Amygdala (tissue), 56 donors: ENCODE measurements around the gene EPAS1.

ENCODE experiments used
- DNase-seq, 56 donors: peaks; one replicate each; lab custom pipeline; 2025; lab: John Stamatoyannopoulos, UW

Gene EPAS1

DNA sequence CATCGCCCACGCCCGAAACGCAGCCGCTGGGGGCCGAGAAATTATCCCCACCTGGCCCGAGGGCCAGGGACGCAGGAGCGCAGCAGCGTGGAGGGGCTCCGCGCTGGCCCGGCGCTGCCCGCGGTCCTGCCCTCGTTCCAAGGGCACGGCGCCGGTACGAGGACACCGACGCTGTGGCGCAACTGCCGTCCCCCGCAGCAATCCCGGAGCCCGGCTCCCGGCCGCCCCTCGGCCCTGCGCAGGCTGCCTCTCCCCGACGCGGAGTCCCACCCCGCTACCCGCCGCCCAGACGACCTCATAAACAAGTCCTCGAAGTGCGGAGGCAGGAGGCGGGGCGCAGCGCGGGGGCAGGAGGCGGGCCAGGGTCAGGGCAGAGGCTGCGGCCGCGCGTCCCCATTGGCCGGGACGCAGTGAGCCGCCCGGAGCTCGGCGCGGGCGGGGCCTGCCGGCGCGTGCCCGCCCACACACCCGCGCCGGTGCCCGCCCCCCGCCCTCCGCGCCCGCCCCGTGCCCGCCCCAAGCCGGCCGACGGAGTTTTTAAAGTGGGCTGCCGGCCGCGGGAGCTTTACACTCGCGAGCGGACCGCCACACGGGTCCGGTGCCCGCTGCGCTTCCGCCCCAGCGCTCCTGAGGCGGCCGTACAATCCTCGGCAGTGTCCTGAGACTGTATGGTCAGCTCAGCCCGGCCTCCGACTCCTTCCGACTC is at the start of gene EPAS1:
TSS of gene EPAS1 (plus strand) at position 568 of the 706 bp plus-strand sequence. CDS start 505 bp downstream, outside the sequence.
- peak in 47 of 56 donors; percentile 28 to 85 (median 63) for DNase-seq

DNA sequence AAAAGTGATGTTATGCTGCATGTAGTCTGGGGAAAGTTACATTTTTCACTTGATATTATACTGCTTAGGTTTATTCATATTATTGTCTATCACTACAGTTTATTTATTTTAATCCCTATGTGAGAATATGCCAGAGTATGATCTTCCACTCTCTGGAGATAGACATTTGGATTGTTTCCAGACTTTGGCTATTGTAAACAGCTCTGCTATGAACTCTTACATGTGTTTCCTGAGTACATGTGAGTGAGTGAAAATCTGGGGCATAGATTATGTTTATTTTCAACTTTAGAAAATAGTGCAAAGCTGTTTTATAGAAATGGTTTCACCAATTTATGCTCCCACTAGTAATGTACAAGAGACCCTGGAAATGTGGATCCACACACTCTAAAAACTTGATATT is 49.0 kb upstream of the EPAS1 start:
- DNase-seq, result no peak

DNA sequence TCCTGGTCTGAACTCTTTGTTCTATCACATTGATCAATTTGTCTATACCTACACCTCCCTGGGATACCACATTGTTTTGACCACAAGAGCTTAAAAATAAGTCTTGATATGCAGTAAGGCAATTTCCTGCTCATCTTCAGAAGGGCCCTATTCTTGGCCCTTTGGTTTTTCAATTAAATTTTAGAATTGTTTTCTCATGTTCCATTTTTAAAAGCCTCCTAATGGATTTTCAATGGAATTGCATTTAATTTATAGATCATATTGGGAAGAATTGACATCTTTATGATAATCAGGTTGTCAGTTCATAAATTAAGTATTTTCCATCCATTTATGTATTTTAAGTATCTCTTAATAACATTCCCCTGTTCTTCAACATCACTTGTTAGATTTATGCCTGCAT is 47.6 kb upstream of the EPAS1 start:
- no peak for DNase-seq

DNA sequence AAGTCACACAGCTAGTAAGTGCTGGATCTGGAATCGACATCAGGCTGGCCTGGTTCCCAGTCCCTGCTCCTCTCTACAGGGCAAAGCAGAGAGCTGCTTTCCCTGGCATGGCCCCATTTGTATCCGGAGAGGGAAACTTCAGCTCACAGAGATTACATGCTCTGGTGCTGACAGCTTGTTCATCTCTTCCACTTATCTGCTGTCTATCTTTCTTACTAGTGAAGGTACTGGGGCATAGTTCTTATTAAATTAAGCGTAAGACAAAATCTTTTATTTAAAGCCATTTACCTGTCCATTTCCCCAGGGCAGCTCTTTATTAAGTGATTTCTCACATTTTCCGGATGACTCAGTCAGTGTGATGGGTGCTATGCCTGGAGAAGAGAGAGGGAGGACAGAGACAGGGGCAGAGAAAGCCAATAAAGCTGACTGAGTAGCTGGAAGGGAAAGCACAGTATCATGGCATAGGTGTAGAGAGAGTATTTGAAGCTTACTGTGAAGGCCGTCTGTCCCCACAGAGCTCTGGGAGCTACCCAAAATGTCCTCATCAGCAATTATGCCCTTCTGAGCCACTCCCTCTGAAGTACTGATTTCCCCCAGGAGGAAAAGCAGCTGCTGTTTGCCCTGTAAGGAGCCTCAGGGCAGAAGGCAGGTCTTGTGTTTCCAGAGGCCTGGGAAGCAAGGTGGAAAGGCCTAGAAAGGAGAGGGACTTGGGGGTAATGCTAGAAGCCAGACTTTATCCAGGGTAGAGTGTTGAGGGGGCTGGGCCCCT is 44.1 kb upstream of the EPAS1 start:
- DNase-seq, result no peak

DNA sequence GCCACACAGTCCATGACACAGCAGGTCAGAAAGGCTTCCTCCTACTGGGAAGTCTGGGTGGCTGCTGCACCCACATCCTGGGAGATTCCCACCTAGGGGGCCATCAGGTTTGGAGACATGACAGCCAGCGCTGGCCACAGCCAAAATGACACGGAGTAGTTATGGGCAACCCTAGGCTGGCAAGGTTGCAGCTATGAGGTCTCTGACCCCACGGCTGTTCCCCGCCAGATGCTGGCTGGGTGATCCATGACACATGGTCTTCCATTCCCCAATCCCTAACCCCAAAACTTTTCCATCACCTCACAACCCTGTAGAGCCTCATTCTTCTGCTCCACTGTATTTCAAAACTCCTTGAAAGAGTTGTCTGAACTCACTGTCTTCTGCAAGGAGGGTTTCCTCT is 42.7 kb upstream of the EPAS1 start:
- no peak for DNase-seq

DNA sequence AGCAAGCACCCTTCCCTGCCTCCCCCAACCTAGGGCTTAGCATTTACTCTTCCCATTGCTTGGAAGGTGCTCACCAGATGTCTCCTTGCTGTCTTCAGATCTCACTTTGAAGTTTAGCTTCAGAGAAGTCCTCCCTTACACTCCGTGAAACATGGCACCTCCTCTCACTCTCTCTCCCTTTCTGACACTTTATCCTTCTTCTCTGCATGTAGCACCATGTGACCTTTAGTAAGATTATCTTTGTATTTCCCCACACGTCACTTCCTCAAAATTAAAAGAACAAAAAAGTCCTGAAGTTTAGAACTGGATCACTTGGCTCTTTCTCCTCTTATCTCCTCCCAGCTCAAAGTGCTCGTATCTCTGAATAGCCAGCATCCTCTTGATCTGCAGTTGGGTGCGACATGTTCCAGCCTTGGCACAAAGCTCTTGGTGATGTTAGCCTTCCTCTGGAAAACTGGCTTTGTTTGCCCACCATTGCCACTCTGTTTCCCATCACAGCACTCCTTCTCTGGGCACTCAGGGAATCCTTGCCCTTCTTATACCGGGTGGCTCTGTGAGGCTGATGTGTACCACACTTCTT is 40.6 kb upstream of the EPAS1 start:
- no peak for DNase-seq

DNA sequence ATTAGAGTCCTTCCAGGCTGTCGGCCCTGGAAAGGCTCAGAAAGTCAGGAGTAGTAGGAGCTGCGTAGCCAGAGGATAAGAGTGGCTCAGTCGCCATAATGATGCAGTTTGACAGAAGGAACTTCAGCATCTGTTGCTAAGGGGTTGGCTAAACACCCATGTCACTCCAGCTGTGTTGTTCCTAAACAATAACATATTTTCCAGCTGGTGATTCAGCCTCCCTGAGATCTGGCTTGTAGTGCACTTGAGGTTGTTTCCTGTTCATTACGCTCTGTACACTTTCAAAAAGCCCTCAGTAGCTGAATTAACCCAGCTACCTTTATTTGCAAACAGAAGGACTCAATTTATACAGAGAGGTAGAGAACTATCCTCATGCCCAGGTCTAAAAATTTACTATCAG is 39.7 kb upstream of the EPAS1 start:
- DNase-seq, result no peak

DNA sequence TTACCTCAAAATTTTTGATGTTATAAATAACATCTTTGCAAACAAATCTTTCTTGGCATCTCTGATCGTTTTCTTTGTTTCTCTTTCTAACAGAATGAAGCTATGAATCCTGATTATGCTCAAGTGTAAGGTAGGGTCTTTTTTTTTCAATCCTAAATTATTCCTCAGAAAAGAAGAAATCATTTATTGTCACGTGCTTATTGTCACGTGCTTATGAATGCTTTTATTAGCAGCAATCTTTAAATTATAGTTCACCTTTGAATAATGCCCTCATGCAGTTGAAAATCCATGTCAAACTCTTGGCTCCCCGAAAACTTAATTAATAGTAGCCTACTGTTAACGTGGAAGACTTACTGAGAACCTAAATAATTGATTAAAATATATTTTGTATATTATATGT is 39.2 kb upstream of the EPAS1 start:
- DNase-seq, result no peak

DNA sequence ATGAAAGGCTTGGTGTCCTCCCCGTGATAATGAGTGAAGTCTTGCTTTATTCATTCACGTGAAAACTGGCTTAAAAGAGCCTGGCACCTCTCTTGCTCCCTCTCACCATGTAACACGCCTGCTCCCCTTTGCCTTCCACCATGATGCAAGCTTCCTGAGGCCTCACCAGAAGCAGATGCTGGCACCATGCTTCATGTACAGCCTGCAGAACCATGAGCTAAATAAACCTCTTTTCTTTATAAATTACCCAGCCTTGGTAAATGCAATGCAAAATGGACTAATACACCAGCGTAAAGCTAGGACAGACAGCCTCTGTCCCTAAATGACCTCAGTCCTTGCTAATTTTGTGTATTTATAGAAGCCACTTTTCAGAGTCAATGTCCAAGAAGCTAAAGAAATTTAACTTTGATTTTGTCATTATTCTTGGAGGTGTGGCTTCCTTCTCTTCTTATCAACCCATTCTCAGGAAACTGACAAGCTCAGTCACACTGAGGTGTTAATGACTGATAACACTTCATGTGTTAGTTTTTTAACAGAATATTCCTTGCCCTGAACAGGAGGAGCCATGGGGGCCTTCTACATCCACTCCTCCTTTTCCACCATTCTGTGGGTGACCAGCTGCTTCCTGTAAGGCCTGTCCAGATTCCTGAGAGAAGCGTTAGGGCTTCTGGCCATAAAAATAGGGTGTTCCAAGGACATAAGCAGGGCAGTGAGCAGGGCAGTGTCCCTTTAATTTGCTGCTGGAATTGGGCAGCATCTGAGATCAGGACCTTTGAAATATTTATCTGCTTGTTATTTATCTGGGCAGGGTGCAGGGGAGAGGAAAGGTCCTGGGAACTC is 38.0 kb upstream of the EPAS1 start:
- DNase-seq, result no peak

DNA sequence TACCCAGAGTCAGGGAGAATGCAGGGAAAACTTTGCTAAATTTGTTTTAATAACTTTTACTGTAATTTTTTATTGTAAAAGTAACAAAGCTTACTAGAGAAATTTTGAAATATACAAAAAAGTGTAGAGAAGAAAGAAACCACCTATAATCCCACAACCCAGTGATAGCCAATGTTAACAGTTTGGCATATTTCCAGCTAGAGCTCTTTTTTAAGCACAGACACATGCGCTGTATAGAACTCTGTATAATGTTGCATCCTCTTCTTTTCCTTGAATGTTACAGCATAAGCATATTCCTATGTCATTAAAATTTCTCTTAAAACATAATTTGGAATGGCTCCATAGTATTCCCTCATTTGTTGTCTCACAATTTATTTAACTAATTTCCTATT is 37.4 kb upstream of the EPAS1 start:
- DNase-seq, result no peak

DNA sequence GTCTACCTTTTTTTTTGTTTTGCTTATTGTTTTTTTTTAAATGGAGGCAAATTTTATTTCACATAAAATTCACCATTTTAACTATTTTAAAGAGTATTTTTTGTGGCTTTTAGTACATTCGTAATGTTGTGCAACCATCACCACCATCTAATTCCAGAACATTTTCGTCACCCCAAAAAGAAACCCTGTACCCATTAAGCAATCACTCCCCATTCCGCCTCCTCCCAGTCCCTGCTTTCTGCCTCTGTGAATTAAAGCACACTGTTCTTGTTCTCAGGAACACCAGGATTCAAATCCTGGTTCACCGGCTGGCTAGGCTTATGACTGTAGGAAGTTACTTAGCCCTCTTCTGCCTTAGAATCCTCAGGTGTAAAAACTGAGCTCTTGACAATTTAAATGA is 36.9 kb upstream of the EPAS1 start:
- DNase-seq, result no peak

DNA sequence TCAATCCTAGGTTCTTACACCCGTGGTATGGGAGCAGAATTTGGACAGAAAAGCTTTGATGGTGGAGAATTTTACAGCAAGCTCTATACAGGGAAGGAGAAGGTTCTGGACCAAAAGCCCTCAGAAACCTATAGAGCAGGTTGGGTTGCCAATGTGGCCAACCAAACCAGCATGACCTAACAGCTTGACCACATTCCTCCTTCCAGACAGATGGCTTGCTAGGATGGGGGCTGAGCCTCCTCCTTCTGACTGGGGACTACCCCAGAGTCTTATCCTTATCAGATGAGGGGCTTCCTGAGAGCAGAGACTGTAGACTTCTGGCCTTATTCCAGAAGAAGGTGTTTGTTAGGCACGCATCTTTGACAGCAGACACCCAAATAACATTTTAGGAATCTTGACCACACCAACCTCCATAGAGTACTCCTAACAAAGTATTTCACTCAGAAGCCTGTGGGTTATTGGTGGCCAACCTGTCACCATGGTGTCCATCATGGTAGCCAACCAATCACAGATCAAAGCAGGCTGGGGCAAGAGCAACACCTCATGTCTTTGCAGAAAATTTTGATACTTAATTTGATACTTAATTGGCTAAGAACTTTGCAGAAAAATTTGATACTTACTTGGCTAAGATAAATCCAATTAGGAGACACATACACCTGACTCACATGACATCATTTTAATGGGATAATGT is 34.8 kb upstream of the EPAS1 start:
- no peak for DNase-seq

DNA sequence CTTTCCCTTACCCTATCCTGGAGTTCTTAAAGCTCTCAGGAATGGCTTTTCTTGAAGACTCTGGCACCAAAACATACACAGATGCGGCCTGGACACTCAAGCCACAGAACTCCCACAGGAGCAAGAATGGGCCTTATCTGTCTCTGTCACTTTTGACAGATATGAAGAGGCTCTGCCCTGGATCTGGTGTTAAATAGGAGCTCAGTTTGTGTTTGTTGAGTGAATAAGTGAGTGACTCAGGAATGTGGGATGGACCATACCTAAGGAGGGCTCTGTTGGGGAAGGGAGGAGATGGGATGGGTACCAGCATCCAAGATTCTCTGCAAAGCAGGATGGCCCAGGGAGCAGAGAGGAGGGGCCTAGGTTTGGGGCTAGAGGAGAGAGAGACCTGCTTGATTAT is 33.9 kb upstream of the EPAS1 start:
- no peak for DNase-seq

DNA sequence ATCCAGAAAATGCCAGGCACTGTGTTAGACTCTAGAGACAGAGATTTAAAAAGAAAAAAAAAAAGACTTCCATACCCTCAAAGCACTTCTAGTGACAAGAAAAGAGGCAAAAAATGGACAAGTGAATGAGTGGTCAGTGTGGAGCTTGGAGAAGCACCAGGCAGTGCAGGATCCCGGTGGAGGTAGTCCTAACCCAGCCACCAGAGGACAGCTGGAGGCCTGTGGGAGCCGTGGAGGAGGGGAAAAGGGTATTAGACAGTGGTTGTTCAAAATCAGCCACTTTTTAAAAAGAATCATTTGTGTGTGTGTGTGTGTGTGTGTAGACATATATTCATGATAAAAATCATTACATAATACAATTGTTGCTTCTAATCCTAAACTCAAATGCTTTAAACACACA is 32.8 kb upstream of the EPAS1 start:
- no peak for DNase-seq

DNA sequence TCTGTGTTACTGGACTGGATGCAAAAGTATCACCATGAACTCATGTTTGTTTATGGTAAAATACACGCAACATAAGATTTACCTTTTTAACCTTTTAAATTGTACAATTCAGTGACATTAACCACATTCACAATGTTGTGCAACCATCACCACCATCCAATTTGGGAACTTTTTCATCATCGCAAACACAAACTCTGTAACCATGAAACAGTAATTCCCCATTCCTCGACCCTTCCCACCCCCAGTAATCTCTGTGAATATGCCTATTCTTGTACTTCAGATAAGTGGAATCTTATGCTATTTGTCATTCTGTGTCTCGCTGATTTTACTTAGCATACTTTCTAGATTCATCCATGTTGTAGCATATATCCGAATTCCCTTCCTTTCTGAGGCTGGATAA is 31.1 kb upstream of the EPAS1 start:
- no peak for DNase-seq

DNA sequence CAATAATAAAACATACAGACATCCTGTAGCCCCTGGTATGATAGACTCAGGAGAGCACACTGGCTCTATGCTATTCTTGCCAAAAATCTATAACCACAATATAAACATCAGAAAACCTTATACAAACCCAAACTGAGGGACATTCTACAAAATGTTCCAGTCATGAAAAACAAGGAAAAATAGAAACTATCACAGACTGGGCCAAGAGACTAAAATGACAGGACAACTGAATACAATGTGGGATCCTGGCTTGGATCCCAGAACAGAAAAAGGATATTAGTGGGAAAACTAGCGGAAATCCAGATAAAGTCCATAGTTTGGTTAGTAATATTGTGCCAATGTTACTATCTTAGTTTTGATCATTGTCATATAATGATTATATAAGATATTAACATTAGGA is 29.6 kb upstream of the EPAS1 start:
- no peak for DNase-seq

DNA sequence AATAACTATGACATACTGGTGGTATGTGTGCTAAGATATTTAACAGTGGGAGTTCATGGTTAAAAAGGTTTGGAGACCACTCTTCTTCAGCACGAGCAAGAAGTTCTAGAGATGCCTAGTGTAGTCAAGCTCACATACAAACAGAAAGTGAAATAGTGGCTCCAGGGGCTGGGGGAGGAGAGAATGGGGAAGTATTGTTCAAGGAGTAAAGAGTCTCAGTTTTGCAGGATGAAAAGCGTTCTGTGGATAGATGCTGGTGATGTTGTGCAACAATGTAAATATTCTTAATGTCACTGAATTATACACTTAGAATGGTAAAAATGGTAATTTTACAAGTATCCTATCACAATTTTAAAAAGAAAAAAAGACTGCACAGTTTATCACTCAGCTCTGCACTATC is 29.0 kb upstream of the EPAS1 start:
- DNase-seq, result no peak

DNA sequence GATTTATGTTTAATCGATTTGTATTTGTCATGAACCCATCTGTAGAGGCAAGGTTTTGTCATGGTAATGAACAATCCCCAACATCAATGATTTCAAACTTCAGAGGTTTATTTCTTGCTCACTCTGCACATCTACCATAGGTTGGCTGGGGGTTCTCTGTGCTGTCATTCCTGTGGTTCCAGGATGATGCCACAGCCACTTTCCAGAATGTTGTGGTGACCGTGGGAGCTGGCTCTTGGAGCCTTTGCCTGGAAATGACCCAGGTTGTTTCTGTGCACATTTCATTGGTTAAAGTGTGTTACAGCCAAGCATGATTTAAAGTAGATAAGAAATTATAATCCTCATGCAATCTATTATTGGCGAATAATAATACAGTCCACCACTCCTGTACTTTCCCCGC is 28.2 kb upstream of the EPAS1 start:
- DNase-seq, result no peak

DNA sequence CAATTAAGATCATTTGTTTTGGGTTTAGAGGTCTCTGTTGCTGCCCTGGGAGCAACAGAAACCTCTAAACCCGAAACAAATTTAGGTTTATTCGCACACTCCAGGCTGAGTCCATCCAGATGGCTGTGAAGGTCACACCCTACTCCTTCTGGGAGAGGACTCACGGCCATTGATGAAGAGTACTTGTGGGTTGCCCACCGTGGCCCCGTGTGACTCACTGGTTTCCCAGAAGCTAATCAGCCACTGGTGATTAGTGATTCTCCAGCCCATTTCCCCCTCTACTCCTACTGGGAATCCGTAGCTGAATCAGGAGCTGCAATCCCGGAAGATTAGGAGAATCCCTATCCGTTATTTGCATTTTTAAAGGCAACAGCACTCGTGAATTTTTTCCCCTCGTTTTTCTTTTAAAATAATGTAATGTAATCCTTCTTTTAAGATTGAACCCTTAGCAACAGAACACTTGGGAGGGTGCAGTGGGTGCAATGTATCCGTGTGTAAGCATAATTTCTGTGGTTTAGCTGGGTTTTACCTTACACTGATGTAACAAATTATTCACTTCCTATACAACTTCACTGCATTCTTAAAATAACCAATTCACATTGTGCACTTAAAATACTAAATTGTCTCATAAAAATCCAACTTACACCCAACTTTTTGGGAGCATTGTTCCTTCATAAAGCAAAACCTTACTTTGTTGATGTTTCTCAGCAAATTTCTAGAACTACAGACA is 27.5 kb upstream of the EPAS1 start:
- no peak for DNase-seq

DNA sequence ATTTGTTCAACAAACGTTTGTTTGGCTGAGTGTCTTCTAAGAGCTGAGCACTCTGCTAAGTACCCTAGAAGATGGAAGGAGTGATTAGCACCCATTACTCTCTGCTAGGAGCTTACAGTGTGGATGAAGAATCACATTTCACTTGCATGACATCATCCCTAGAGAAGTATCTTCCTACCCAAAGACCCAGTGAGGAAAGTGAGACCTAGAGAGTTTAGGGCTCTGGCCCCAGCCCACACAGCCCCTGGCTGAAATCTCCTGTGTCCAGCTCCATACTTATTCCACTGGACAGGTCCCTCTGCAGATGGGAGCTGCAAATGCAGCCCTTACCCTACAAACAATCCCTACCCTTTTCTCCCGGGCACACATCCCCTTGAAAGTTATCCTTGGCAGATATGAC is 26.8 kb upstream of the EPAS1 start:
- DNase-seq, result no peak
